ENCODE measurements around the gene PIK3CG. TPM values are rescaled to one million over a fixed set of nuclear protein-coding genes. Genes with fewer than 3 reads are reported as not detected.
"Not testable (repeated sequence)": the region's sequence is repeated elsewhere in the genome, so short reads cannot be mapped to it uniquely, and the experiment has no call there.

Gene PIK3CG
- polyA plus RNA-seq, 4 donors = 2.1 to 3.7 (median 2.9) TPM

- DNase-seq (ENCODE audit: low read depth in 4 of 4, low spot score in 3 of 4) = no peak
Observed at GRCh38 chr7:106883456-106884026, 18.5 kb downstream of the PIK3CG start.

DNA sequence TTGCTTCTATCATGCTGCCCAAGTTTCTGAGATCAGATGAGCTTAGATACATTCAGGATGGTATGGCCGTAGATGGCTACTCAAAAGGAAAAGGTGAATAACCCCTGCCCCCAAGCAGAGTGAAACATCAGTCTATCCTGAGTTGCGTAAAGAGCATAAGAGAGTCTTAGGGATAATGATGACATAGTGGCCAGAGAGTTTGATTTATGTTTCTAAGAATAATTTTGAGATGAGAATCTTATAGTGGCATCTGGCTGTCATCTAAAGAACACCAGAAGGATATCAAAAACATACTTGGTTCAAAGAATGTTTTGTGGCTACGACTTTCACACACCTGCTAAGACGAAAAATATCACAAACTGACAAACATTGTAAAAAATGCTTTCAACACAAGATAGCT, 20.6 kb downstream of the PIK3CG start:
- DNase-seq (ENCODE audit: low read depth in 4 of 4, low spot score in 3 of 4) = no peak

GRCh38 chr7:106887421-106887820, 22.3 kb downstream of the PIK3CG start:
- no peak for DNase-seq (ENCODE audit: low read depth in 4 of 4, low spot score in 3 of 4)

- DNase-seq (ENCODE audit: low read depth in 4 of 4, low spot score in 3 of 4) = no peak
Observed at GRCh38 chr7:106888204-106888603, 23.1 kb downstream of the PIK3CG start.

DNA sequence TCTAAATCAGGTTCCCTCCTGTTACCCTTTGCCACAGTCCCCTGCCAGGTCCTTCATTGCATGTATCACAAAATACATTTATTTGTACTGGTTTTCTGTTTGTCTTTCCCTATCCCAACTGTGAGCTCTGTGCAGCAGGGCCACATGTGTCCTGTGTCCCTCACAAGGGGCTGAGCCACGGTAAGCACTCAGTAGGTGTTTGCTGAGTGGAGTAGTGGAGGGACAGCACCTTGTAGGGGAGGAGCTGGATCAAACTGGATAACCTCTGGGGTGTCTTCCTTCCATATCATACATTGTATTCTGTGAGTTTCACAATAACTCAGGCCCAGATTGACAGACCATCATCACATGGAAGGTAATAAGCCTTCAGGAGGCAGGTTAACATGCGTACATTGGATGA, 25.9 kb downstream of the PIK3CG start:
- no peak for DNase-seq (ENCODE audit: low read depth in 4 of 4, low spot score in 3 of 4)

GRCh38 chr7:106891548-106892410, 26.7 kb downstream of the PIK3CG start:
- no peak for DNase-seq (ENCODE audit: low read depth in 4 of 4, low spot score in 3 of 4)

DNA sequence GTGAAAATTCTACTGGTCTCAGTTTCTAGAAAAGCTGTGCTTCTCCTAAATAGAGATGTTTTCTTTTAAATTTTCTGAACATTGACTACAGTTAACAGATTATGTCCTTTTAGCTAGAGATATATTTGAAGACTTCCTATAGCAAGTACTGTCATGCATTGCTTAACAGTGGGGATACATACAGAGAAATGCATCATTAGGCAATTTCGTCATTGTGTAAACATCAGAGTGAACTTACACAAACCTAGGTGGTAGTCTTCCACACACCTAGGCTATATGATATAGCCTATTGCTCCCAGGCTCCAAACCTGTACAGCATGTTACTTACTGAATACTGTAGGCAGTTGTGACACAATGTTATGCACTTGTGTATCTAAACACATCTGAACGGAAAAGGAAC, 28.5 kb downstream of the PIK3CG start:
- no peak for DNase-seq (ENCODE audit: low read depth in 4 of 4, low spot score in 3 of 4)

DNA sequence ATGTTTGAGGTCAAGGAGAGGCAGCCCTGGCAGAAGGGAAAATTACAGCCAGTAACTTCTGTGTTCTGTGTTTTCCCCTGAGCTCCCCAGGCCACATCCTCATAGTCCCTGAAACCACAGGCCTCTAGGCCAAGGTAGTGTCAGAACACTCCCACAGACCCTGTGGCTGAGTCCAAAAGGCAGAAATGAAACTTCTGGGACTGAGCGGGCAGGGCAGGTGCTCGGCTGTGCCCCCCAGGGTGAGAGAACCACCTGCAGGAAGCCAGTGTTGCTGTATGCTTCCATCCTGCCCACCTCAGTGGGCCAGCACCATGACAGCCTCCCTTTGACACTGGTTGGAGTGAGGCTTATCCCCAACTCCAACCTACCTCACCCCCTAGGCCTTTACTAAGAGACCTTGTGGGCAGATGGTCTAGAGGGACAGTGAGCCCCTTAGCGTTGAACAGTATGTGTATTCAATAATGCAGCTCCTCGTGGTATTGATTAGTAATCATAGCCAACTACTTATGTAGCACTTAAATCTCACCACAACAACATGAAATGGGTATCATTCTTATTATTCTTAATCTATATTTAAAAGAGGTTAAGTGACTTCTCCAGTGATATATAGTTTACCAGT, 30.3 kb downstream of the PIK3CG start:
- DNase-seq (ENCODE audit: low read depth in 4 of 4, low spot score in 3 of 4) = no peak

DNA sequence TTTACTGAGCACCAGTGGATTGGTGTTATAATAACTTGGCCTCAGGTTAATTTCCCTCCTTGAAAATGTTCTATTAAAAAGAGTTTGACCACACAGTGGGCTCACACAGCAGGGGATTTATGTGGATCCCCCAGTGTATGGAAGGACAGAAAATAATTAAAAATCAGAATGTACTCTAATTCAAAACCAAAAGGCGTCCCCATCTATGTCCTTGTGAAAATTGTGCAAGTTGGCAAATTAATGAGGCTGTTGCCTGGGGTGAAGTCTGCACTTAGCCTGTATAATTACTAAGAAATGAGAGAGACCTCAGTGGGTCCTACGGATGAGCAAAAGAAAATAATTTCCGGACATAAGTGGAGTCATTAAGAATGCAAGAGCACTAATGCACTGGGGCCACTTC, 31.1 kb downstream of the PIK3CG start:
- no peak for DNase-seq (ENCODE audit: low read depth in 4 of 4, low spot score in 3 of 4)

DNA sequence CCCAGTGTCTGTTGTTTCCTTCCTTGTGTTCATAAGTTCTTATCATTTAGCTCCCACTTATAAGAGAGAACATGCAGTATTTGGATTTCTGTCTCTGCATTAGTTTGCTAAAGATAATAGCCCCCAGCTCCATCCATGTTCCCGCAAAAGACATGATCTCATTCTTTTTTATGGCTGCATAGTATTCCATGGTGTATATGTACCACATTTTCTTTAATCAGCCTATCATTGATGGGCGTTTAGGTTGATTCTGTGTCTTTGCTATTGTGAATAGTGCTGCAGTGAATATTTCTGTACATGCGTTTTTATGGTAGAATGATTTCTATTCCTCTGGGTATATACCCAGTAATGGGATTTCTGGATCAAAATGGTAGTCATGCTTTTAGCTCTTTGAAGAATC, 32.5 kb downstream of the PIK3CG start:
- DNase-seq (ENCODE audit: low read depth in 4 of 4, low spot score in 3 of 4) = not testable (repeated sequence)

DNA sequence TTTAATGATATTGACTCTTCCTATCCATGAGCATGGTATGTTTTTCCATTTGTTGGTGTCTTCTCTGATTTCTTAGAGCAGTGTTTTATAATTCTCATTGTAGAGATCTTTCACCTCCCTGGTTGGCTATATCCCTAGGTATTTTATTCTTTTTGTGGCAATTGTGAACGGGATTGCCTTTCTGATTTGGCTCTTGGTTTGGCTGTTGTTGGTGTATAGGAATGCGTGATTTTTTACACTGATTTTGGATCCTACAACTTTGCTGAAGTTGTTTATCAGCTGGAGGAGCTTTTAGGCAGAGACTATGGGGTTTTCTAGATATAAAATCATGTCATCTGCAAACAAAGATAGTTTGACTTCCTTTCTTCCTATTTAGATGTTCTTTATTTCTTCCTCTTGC, 33.9 kb downstream of the PIK3CG start:
- not testable (repeated sequence) for DNase-seq (ENCODE audit: low read depth in 4 of 4, low spot score in 3 of 4)

DNA sequence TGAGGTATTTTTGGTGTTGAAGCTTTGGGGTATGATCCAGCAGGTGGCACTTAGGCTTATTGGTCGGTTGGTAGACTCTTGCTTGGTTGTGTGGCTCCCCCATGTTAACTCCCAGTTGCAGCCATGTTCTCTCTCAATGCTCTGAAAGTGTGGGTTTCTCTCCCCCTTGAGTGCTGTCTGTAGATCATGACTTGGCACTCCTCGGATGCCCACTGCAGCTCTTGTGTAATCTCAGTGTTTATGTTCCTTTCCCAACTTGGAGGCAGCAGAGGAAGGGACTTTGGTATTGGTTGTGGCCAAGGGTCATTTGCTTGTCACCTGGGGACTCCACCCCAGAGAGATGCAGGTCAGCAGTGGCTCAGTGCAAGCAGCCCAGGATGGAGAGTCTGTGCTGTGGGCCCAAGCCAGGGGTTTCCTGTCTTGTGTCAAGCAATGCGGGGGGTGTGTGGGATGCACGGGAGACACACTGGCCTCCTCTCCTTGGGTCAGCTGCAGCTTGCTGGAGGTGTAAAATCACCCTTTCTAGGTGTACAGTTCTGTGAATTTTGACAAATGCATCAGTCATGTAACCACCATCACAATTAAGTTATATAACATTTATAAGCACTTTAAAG, 36.9 kb downstream of the PIK3CG start:
- no peak for DNase-seq (ENCODE audit: low read depth in 4 of 4, low spot score in 3 of 4)

DNA sequence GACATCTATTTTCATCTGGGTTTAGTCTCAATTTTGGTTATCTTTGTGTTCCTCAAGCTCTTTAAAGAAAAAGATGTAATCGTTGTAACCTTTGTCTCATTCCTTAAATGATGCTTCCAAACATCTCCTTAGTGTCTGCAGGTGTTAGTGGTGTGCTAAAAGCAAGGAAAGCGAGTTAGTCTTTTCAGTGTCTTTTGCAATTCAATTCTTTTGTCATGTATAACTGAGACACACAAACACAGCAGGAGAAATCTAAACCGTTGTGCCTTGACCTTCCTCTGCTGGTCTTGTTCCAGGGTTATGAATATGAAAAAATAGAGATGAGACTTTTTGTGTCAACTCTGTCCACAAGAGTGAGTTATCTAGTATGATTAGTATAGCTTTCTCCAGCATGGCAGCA, 40.7 kb downstream of the PIK3CG start:
- DNase-seq (ENCODE audit: low read depth in 4 of 4, low spot score in 3 of 4) = no peak

GRCh38 chr7:106911959-106912358, 46.9 kb downstream of the PIK3CG start:
- DNase-seq (ENCODE audit: low read depth in 4 of 4, low spot score in 3 of 4) = no peak

- DNase-seq (ENCODE audit: low read depth in 4 of 4, low spot score in 3 of 4) = no peak
Observed at GRCh38 chr7:106914018-106914607, 49.0 kb downstream of the PIK3CG start.

- no peak for DNase-seq (ENCODE audit: low read depth in 4 of 4, low spot score in 3 of 4)
Observed at GRCh38 chr7:106915407-106915806, 50.3 kb downstream of the PIK3CG start.

GRCh38 chr7:106915873-106916272, 50.8 kb downstream of the PIK3CG start:
- no peak for DNase-seq (ENCODE audit: low read depth in 4 of 4, low spot score in 3 of 4)

GRCh38 chr7:106916679-106917078, 51.6 kb downstream of the PIK3CG start:
- no peak for DNase-seq (ENCODE audit: low read depth in 4 of 4, low spot score in 3 of 4)

DNA sequence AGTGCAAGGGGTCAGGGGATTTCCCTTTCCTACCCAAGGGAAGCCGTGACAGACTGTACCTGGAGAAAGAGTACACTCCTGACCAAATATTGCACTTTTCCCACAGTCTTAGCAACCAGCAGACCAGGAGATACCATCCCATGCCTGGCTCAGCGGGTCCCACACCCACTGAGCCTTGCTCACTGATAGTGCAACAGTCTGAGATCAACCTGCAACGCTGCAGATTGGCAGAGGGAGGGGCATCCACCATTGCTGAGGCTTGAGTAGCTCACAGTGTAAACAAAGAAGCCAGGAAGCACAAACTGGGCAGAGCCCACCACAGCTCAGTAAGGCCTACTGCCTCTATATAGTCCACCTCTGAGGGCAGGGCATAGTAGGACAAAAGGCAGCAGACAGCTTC, 53.9 kb downstream of the PIK3CG start:
- DNase-seq (ENCODE audit: low read depth in 4 of 4, low spot score in 3 of 4) = no peak

DNA sequence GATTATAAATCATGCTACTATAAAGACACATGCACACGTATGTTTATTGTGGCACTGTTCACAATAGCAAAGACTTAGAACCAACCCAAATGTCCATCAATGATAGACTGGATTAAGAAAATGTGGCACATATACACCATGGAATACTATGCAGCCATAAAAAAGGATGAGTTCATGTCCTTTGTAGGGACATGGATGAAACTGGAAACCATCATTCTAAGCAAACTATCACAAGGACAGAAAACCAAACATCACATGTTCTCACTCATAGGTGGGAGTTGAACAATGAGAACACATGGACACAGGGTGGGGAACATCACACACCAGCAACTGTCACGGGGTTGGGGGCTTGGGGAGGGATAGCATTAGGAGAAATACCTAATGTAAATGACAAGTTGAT, 59.4 kb downstream of the PIK3CG start:
- not testable (repeated sequence) for DNase-seq (ENCODE audit: low read depth in 4 of 4, low spot score in 3 of 4)

DNA sequence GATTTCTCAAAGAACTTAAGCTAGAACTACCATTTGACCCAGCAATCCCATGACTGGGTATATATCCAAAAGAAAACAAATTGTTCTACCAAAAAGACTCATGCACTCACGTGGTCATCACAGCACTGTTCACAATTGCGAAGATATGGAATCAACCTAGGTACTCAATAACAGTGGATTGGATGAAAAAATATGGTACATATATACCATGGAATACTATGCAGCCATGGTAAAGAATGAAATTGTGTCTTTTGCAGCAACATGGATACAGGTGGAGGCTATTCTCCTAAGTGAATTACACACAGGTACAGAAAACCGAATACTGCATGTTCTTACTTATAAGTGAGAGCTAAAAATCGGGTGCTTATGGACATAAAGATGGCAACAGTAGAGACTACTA, 61.8 kb downstream of the PIK3CG start:
- no peak for DNase-seq (ENCODE audit: low read depth in 4 of 4, low spot score in 3 of 4)

All from right renal pelvis (tissue), 4 donors.